Glomerular visceral epithelial cell (primary cell): Measurements from ENCODE around the gene SHROOM2.
"Not testable (repeated sequence)": the region's sequence is repeated elsewhere in the genome, so short reads cannot be mapped to it uniquely, and the experiment has no call there.

ENCODE experiments used
- DNase-seq: peaks from one replicate; pipeline ENCODE4 v3.0.0-alpha.2; 2016; ENCODE audit errors: extremely low spot score

SHROOM2 gene, protein sequence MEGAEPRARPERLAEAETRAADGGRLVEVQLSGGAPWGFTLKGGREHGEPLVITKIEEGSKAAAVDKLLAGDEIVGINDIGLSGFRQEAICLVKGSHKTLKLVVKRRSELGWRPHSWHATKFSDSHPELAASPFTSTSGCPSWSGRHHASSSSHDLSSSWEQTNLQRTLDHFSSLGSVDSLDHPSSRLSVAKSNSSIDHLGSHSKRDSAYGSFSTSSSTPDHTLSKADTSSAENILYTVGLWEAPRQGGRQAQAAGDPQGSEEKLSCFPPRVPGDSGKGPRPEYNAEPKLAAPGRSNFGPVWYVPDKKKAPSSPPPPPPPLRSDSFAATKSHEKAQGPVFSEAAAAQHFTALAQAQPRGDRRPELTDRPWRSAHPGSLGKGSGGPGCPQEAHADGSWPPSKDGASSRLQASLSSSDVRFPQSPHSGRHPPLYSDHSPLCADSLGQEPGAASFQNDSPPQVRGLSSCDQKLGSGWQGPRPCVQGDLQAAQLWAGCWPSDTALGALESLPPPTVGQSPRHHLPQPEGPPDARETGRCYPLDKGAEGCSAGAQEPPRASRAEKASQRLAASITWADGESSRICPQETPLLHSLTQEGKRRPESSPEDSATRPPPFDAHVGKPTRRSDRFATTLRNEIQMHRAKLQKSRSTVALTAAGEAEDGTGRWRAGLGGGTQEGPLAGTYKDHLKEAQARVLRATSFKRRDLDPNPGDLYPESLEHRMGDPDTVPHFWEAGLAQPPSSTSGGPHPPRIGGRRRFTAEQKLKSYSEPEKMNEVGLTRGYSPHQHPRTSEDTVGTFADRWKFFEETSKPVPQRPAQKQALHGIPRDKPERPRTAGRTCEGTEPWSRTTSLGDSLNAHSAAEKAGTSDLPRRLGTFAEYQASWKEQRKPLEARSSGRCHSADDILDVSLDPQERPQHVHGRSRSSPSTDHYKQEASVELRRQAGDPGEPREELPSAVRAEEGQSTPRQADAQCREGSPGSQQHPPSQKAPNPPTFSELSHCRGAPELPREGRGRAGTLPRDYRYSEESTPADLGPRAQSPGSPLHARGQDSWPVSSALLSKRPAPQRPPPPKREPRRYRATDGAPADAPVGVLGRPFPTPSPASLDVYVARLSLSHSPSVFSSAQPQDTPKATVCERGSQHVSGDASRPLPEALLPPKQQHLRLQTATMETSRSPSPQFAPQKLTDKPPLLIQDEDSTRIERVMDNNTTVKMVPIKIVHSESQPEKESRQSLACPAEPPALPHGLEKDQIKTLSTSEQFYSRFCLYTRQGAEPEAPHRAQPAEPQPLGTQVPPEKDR (N-terminal part only)

DNA sequence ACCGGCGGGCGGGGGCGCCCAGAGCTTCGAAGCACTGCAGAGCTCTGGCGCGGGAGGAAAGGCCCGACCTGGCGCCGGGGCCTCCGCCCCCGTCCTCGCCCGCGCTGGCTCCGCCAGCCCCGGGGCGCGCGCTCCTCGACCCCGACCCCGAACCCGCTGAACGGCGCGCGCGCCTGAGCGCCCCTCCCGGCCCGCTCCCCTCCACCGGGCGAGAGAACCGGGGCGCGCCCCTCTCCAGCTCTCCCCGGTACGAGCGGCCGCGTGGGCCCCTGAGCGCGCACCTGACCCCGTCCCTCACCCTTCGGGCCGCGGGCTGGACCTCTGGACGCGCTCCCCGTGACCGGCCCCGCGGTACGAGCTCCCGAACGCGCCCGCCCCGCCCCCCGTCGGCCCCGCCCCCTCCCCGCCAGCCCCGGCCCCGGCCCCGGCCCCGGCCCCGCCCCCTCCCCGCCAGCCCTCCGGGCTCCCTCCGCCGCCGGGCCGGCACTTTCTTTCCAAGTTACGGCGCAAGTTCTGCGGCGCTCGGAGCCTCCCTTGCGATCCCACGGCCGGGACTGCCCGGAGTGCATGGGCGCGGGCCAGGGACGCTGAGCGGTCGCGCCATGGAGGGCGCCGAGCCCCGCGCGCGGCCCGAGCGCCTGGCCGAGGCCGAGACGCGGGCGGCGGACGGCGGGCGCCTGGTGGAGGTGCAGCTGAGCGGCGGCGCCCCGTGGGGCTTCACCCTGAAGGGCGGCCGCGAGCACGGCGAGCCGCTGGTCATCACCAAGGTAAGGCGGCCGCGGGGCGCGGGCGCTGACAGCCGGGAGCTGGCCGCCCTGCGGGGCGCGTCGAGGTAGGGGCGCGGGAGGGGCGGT is at the start of gene SHROOM2:
Gene SHROOM2, plus strand, starts transcription at position 486 of the 854 bp plus-strand sequence. Its CDS starts 117 bp downstream, at position 603.
- DNase-seq, result peak; percentile 2

DNA sequence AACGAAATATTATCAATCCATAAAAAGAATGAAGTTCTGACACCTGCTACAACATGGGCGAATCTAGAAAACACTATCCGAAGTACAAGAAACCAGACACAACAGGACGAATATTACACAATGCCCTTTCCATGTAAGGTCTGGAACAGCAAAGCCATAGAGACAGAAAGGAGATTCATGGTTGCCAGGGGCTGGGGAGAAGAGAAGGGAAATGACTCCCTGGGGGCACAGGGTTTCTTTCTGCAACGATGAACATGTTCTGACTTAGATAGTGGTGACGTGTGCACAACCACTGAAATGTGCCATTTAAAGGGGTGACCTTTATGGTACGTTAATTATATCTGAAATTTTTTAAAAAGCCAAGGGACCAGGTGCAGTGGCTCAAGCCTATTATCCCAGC is 48.9 kb upstream of the SHROOM2 start:
- DNase-seq, result no peak

DNA sequence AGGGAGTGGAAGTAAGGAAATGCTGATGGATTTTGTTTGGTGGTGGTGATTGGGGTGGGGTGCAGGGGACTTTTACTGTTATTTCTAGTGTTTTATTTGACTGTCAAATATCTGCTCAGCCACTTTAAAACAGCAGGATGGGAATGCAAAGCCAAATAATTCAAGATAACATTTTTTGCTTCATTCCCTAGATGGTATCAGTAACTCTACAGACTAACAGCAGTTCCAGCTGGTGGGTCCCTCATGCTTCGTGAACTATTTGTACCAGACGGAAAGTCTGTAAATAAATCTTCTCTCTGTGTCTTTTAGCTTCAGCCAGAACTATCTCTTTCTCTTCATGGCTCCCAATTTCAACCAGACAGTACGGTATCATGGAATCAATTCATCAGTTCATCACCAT is 48.1 kb upstream of the SHROOM2 start:
- no peak for DNase-seq

DNA sequence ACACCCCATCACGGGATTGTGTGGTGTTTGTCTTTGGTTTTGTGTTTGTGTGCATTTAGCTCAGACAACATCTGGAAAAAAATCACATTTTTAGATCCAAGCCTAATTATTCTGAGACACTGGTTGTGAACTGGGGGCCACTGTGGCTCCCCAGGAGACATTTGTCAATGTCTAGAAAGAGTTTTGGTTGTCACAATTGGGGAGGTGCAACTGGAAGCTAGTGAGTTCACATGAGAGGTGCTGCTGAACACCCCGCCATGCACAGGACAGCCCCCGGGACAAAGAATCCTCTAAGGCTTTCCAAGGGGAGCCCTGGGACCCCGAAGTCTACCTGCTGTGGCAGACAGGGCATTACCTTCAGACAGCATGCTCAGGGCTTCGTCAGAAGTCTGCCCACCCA is 47.1 kb upstream of the SHROOM2 start:
- DNase-seq, result no peak

DNA sequence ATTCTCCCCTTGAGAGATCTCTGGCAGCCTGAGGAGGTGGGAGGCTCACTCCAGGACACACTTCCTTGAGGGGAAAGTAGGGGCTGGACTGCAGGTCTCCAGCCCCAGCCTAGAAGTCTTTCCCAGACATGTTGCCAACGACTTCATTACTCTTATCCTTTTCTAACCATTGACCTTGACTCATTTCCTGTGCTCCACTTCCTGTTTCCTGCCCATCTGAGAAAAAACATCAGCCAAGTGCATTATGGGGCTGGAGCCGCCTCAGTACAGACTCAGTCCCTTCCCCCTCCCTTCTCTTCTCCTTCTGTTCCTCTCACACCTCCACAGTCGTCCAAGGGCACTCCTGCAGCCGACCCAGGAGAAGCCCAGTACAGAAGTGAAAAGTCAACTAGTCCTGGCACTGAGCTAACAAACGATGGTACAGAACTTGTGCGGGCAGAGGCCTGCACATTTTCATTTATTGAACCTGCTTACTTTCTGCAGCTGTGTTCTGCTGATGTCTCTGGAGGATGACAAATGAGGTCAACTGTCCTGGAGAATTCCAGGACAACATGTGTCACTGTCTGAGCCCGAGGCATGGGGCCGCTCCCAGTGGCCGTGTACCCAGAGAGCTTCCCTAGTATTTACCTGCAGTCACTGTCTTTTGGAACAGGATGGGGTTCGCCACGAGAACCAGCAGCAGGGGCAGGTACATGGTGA is 40.7 kb upstream of the SHROOM2 start:
- DNase-seq, result no peak

DNA sequence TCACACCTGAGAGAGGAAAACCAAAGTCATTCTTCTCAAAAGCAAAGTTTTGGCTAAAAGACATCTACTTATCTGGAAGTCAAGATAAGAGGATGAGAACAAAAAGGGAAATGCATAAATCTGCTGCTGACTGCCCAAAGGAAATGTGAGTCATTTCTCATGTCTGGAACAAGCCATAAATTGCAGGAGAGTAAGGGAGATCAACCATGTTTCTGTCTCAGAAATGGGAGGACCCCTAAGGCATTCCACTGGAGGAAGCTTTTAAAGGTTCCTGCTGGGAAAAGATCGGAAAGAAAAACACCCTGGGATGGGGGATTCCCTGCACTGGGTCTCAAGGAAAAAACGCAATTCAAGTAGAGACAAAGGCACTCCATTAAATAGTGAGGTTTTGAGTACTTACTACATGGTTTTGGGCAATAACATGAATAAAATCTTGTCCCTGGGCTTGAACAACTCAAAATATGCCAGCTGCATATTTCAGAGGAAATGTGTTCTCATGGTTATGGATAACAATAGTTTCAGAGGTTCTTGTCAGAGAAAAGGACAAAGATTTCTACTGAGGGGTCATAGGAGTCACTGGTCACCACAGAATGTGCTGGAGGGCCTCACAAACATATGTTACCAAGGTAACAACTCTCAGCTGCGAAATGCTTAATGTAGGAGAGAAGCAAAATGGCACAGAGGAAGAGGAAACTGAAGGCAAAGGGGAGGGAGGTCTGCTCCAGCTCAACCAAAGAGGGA is 39.9 kb upstream of the SHROOM2 start:
- peak; percentile 30 for DNase-seq

DNA sequence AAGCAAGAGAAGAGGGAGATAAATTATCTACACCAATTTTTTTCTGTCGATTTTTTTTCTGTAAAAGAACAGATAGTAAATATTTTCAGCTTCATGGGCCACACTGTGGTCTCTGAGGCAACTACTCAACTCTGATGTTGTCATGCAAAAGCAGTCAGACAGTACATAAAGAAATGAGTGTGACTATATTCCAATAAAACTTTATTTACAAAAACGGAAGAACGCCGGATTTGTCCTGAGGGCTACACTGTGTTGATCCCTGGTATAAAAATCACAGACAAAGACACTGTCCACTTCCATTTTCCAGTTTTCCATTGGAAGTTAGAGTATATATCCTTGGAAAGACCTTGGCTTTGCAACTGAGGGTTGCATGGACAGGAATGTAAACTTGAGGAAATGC is 38.6 kb upstream of the SHROOM2 start:
- DNase-seq, result no peak

DNA sequence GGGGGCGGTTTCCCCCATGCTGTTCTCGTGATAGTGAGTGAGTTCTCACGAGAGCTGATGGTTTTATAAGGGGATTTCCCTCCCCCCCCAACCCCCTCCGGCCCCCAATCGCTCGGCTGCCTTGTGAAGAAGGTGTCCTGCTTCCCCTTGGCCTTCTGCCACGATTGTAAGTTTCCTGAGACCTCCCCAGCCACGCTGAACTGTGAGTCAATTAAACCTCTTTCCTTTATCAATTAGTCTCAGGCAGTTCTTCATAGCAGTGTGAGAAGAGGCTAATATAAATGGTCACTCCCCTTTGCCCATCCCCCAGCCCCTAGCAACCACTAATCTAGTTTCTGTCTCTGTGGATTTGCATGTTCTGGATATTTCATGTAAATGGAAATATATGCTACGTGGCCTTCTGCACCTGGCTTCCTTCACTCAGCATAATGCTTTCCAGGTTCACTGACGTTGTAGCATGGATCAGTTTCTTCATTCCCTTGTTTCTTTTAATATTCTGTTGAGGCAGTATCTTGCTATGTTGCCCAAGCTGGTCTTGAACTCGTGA is 37.0 kb upstream of the SHROOM2 start:
- no peak for DNase-seq

DNA sequence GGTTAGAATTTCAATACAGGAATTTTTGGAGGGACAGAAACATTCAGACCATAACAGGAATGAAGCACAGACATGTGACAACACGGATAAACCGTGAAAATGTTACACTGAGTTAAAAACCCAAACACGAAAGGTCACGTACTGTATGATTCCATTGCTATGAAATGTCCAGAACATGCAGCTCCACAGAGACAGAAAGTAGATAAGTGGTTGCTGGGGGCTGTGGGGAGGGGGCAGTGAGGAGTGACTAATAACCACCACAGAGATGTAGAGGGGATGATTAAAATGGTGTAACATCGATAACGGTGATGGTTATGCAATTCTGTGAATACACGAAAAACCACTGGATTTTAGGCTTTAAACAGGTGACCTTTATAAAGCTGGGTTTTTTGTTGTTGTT is 28.9 kb upstream of the SHROOM2 start:
- no peak for DNase-seq

DNA sequence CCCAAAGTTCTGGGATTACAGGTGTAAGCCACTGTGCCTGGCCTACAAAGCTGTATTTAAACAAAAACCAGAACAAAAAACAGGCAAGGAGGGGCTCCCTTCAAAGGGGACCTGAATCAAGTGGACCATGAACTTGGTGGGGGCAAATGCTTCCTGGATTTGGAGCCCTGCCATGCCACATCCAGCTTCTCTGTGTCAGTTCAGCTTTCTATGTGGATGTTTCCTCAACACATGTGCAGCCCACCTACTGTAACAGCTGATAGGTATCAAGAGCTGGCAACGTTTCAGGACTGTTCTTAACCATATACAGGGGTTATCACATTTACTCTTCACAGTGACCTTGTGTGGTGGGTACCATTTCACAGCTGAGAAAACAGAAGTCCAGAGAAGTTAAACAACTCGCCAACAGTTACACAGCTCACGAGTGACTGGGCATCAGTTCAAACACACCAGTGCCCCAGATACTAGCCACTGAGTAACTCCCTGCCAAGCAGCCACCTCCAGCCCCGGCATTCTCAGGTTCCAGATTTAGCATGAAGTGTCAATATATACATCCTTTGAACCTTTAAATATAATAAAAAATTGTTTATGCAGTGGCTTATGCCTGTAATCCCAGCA is 28.1 kb upstream of the SHROOM2 start:
- no peak for DNase-seq

DNA sequence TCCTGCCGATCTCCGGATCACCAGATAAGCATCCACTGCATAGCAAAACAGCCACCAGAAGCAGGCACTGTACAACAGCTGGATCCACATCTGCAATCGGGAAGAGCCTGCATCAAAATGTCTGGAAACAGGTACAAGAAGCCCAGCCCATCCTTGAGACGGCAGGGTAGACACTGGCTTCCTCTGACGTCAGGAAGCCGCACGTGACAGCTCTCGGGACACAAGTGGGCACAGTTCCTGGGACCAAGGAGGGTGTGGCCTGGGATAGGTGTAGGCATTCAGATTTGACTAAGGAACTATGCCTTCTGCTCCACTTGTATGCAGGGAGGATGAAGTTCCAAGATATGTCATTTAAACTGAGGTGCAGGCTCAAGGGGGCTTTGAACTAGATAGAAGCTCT is 26.9 kb upstream of the SHROOM2 start:
- DNase-seq, result no peak

DNA sequence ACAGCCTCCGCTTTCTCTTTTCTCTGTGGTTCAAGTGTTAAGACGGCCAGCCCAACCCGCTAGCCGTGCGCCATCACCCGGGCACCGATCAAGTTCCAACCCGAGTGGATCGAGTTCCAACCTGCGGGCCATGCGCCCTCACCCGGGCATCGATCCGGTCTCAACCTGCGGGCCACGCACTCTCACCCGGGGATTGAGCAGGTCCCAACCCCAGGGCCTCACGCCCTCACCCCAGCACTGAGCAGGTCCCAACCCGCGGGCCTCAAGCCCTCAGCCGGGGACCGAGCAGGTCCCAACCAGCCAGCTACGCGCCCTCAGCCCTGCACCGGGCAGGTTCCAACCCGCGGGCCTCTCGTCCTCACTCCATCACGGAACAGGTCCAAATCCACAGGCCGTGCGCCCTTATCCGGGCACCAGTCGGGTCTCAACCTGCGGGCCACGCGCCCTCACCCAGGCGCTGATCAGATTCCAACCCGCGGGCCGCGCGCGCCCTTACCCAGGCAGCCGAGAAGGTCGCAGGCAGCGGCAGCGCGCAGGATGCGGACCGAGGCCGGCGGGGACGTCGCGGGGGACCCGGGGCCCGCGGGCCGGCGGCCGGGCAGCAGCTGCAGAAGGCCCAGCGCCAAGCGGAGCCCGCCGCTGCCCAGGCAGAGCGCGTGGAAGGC is 21.0 kb upstream of the SHROOM2 start:
- DNase-seq, result no peak

DNA sequence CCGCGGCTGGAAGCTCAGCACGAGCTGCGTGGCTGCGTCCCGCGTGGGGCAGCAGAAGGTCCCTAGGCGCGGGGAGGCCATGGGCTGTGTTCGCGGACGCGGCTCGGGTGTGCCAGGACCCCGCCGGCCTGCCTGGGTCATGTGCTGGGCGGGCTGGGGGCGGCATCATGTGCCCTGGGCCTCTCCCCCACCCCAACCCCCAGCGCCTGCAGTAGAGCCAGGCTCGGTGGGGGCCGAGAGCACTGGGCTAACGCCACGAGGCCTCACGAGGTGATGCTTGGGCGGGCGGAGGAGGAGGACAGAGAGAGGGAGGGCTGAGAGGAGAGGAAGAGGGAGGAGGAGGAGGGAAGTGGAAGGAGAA is 20.5 kb upstream of the SHROOM2 start, which contains the start of gene GPR143:
Gene GPR143, minus strand, starts transcription at position 111 of the 361 bp plus-strand sequence. Its CDS starts 30 bp downstream, at position 81.
- DNase-seq, result no peak

DNA sequence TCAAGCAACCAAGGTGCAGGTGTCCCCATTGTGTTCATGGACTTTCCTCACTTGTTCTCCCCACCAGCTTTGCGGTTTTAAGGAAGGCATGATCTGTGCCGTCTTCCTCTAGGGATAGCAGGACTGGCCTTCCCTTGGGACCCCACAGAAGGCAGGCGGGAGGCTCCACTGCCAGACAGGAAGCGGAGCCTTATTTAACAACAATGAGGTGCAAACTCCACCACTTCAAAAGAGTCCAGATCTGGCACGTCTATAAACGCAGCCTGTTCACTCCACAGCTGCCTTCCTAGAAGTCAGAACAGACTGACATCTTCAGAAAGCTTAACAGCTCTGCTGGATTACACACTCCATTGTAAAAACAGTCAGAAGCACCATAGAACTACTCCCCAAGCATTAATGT is 18.9 kb upstream of the SHROOM2 start:
- no peak for DNase-seq

DNA sequence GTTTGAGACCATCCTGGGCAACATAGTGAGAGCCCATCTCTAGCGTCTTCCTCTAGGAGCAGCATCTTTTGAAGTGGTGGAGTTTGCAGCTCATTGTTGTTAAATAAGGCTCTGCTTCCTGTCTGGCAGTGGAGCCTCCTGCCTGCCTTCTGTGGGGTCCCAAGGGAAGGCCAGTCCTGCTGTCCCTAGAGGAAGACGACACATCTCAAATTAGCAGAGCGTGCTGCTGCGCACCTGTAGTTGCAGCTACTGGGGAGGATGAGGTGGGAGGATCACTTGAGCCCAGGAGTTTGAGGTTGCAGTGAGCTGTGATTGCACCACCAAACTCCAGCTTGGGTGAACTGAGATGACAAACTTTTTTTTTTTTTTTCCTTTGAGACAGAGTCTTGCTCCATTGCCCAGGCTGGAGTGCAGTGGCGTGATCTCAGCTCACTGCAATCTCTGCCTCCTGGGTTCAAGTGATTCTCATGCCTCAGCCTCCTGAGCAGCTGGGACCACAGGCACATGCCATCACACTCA is 17.8 kb upstream of the SHROOM2 start:
- DNase-seq, result not testable (repeated sequence)

DNA sequence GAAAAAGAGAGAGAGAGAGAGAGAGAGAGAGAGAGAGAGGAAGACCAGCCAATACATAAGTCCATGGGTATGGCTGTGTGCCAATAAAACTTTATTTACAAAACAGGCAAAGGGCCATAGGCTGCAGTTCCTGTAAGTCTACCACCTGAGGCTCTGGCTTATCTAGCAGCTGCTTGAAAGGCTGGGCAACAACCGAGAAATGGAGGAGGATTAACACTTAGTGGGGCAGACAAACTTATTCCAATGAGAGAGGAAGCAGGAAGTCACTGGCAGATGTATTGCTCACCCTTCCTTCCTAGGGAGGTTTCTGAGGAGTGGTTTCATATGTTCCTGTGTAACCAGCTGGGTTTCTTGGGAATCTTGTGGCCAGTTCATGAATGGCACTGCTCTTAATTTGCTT is 15.9 kb upstream of the SHROOM2 start:
- no peak for DNase-seq

DNA sequence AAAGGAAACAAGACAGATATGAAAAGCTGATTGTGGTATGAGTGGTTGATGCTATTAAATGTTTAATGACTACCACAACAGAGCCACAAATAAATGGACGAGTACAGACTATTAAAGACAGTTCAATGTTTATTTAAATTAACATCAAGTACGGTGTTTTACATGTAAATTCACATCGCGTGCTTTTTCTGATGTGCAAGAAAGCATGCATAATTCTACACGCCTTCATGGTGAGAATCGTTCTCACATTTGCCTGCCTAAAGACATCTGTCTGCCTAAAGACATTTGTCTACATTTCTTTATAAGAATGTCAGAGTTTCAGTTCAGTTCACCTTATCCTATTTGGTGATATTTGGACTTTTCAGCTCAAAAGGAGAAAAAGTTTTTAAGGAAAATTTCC is 13.3 kb upstream of the SHROOM2 start:
- DNase-seq, result no peak

DNA sequence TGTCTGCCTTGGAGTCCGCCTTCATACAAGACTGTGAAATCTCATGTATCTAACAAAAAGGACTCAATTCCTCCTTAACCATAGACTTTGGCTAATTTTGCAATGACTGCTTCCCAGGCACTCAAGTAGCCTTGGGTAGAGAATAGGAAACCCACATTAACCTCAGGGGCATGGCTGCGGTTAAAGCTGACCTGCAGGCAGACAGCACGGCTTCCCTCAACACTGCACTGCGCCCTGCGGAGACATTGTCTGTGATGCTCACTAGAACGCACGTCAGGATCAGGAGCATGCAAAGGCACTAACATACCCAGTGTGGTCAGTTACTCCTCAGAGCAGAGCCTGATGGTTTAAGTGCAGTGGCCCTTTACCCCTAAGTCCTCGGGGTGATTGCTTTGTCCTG is 10.3 kb upstream of the SHROOM2 start:
- no peak for DNase-seq
